ENCODE measurements around the gene INF2. TPM values are rescaled to one million over a fixed set of nuclear protein-coding genes. Genes with fewer than 3 reads are reported as not detected.

INF2 gene
- total RNA-seq (2021), result 70.9 and 74.2 TPM in 2 replicates
- percentile 53 among the genes with signal in this experiment for Bru-seq, nascent RNA
- BruChase-seq, experiment 1, labeled RNA remaining after a 2-hour chase, result percentile 56 among the genes with signal in this experiment
- percentile 66 among the genes with signal in this experiment for BruChase-seq, experiment 2, labeled RNA remaining after a 6-hour chase
- long read RNA-seq, transcript INF2-204 (5 exons, 1,689 nt), result major isoform, 15 of 37 reads
- long read RNA-seq, partial matches to known transcripts, result 12 of 37 reads
- long read RNA-seq, other reads (novel, unspliced or antisense), result 10 of 37 reads

DNA sequence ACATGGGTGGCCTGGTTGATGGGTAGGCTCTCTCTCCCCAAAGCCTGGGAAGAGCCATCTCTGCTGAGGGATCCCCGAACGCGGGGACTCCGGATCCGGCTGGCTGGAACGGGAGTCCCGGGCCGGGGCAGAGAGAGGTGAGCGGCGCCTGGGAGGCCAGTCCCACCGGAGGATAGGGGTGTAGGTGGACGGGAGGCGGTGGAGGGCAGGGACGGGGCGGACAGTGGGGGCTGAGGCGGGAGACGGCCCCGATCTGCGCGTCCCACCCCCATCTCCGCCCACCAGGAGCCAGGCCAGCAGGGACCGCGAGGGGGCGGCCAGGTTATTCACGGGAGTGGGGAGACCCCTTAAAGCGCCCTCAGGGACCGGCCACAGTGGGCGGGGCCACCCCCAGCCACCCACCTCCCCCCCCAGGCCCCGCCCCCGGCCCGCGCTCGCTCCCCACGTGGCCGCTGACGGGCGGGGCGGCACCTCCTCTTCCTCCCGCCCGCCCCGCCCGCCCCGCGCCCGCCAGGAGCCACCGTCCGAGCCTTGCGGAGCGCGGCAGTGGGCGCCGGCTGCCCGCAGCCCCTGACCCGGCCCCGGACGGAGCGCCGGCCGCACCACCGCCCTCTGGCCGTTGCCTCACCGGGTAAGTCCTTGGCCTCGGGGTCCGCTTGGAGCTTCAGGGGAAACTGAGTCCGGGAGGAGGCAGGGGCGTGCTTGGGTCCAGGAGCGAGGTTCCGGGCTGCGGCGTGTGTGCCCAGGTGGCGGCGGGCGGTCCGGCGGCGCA lies at the start of gene INF2:
Gene INF2, plus strand, starts transcription at position 510 of the 772 bp plus-strand sequence. CDS start 11,748 bp downstream, outside the sequence.
- H3K9me3 ChIP-seq (ENCODE audit: low read depth, low read length, poor library complexity, severe bottlenecking), result no peaks in the 10 kb centered on the region
- no TSS peak for BruUV-seq (replicated peaks)
- H3K36me3 ChIP-seq (ENCODE audit: insufficient read depth, low read length, poor library complexity, severe bottlenecking), result no peaks in the 10 kb centered on the region
- peak within 1 kb of the TSS; percentile 77 for H3K27ac ChIP-seq (ENCODE audit: low read depth, low read length, poor library complexity, severe bottlenecking)
- TF ChIP-seq, protein P1, sequence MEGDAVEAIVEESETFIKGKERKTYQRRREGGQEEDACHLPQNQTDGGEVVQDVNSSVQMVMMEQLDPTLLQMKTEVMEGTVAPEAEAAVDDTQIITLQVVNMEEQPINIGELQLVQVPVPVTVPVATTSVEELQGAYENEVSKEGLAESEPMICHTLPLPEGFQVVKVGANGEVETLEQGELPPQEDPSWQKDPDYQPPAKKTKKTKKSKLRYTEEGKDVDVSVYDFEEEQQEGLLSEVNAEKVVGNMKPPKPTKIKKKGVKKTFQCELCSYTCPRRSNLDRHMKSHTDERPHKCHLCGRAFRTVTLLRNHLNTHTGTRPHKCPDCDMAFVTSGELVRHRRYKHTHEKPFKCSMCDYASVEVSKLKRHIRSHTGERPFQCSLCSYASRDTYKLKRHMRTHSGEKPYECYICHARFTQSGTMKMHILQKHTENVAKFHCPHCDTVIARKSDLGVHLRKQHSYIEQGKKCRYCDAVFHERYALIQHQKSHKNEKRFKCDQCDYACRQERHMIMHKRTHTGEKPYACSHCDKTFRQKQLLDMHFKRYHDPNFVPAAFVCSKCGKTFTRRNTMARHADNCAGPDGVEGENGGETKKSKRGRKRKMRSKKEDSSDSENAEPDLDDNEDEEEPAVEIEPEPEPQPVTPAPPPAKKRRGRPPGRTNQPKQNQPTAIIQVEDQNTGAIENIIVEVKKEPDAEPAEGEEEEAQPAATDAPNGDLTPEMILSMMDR (conservative IDR thresholded peaks at IDR 0.05; ENCODE audit: low read depth, low read length), result no peak
- TF ChIP-seq EZH2 (IDR thresholded peaks at IDR 0.05; ENCODE audit: borderline replicate concordance, low read depth, low read length, poor library complexity, severe bottlenecking), result no peak
- DNase-seq (ENCODE audit: low spot score), result peak; percentile 73
- H3K27me3 ChIP-seq (replicated peaks; ENCODE audit: insufficient read depth, low read depth, low read length, poor library complexity), result no peaks in the 10 kb centered on the region
- POLR2A ChIA-PET (ENCODE audit: low non-redundant PET), result no interaction called here
- intact Hi-C loops (cut with micrococcal nuclease; ENCODE audit: unreplicated experiment), result no loop called here
- peak within 1 kb of the TSS; percentile 98 for H3K4me3 ChIP-seq (ENCODE audit: low read depth, low read length, poor library complexity, severe bottlenecking)
- CTCF ChIA-PET, result no interaction called here
- peaks cover 13% of the 10 kb centered on the region for H3K4me1 ChIP-seq (ENCODE audit: insufficient read depth, low read length, poor library complexity, severe bottlenecking)

DNA sequence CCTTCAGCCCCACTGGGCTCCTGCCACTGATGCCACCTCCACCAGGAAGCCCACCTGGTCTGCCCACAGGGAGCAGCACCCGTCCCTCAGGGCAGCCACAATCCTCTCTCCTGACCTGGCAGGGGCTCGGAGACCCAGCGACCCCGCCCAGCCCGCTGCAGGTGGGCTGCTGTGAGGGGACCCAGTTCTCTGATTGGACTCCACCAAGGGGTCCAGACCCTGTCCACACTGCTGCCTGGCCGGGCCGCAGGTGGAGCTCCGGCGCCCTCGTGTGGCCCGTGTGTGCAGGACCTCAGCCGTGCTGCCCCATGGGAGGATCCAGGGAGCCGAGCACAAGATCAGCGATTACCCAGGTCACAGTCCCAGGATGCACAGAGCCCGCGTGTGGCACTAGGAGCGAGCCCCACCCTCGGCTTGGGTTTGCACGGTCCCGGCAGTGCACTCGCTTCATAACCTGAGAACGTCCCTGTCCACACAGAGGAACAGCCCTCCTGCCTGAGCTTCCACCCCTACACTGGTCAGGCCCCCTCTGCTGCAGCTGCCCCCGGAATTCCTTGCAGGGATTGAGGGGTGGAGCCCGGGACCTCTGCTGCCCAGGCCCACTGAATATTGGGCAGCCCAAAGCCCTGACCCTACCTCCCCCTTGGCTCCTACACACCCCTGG lies 49.4 kb upstream of the INF2 start:
- BruUV-seq (replicated peaks), result no TSS peak
- intact Hi-C loops (cut with micrococcal nuclease; ENCODE audit: unreplicated experiment), result loop anchor here (1.0 to 5.0 kb wide), 3 partner anchors 503 to 562 kb away; partner anchors contain the start of gene KIF26A
- H3K4me3 ChIP-seq (ENCODE audit: low read depth, low read length, poor library complexity, severe bottlenecking), result no peak overlapping the region
- peak; percentile 81 for DNase-seq (ENCODE audit: low spot score)
- CTCF ChIA-PET, result interaction anchor here (0.5 to 0.8 kb wide), 2 partner anchors 20 to 503 kb away, joined by 3 to 4 read pairs; no protein-coding TSS in a partner anchor
- H3K4me1 ChIP-seq (ENCODE audit: insufficient read depth, low read length, poor library complexity, severe bottlenecking), result peaks cover 15% of the 10 kb centered on the region
- H3K27ac ChIP-seq (ENCODE audit: low read depth, low read length, poor library complexity, severe bottlenecking), result no peak overlapping the region
- no peaks in the 10 kb centered on the region for H3K9me3 ChIP-seq (ENCODE audit: low read depth, low read length, poor library complexity, severe bottlenecking)
- no peaks in the 10 kb centered on the region for H3K36me3 ChIP-seq (ENCODE audit: insufficient read depth, low read length, poor library complexity, severe bottlenecking)
- POLR2A ChIA-PET (ENCODE audit: low non-redundant PET), result no interaction called here
- no peak for TF ChIP-seq EZH2 (IDR thresholded peaks at IDR 0.05; ENCODE audit: borderline replicate concordance, low read depth, low read length, poor library complexity, severe bottlenecking)
- TF ChIP-seq, protein P1 (conservative IDR thresholded peaks at IDR 0.05; ENCODE audit: low read depth, low read length), result peak; percentile 98
- H3K27me3 ChIP-seq (replicated peaks; ENCODE audit: insufficient read depth, low read depth, low read length, poor library complexity), result no peaks in the 10 kb centered on the region

DNA sequence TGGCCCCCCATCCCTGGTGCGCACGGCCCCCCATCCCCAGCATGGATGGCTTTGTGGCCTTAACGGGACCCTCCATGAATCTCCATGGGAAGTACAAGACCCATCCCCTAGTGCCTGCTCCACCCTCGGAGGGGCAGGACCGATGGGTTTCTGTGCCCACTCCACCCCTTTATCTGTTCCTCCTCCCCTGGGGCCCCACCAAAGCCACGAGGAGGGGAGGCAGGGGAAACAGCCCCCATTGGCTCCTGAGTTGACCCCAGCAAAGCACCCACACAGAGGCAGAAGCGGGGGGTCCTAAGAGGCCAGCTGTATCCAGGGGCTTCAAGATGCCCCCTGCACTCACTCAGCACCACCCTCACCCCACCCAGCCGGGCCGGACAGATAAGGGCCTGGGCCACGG lies 48.7 kb upstream of the INF2 start:
- H3K4me3 ChIP-seq (ENCODE audit: low read depth, low read length, poor library complexity, severe bottlenecking), result no peak overlapping the region
- peaks cover 15% of the 10 kb centered on the region for H3K4me1 ChIP-seq (ENCODE audit: insufficient read depth, low read length, poor library complexity, severe bottlenecking)
- CTCF ChIA-PET, result interaction anchor here (0.8 kb wide), 1 partner anchor 19 kb away, joined by 3 read pairs; no protein-coding TSS in a partner anchor
- POLR2A ChIA-PET (ENCODE audit: low non-redundant PET), result no interaction called here
- TF ChIP-seq, protein P1 (conservative IDR thresholded peaks at IDR 0.05; ENCODE audit: low read depth, low read length), result no peak
- no peak overlapping the region for H3K27ac ChIP-seq (ENCODE audit: low read depth, low read length, poor library complexity, severe bottlenecking)
- H3K27me3 ChIP-seq (replicated peaks; ENCODE audit: insufficient read depth, low read depth, low read length, poor library complexity), result no peaks in the 10 kb centered on the region
- no TSS peak for BruUV-seq (replicated peaks)
- H3K36me3 ChIP-seq (ENCODE audit: insufficient read depth, low read length, poor library complexity, severe bottlenecking), result no peaks in the 10 kb centered on the region
- no peak for DNase-seq (ENCODE audit: low spot score)
- H3K9me3 ChIP-seq (ENCODE audit: low read depth, low read length, poor library complexity, severe bottlenecking), result no peaks in the 10 kb centered on the region
- intact Hi-C loops (cut with micrococcal nuclease; ENCODE audit: unreplicated experiment), result loop anchor here (1.0 to 5.0 kb wide), 3 partner anchors 503 to 562 kb away; partner anchors contain the start of gene KIF26A
